H1 (cell line): ENCODE results near the gene ZNF697.

Source experiments
- CHD2 ChIP-seq: IDR thresholded peaks from 2 replicates; pipeline ENCODE4 v1.6.1; 2012; ENCODE audit warnings: low read length, improper control_type of control experiment
- CTCF ChIP-seq, 3 experiments: IDR thresholded peaks; 1 replicate in 2 of 3; 2 replicates in 1 of 3; pipeline versions ENCODE4 v1.5.1 to v1.6.1; 2011; ENCODE audit warnings: low read length in 3 of 3, mild to moderate bottlenecking in 3 of 3, inconsistent platforms in 2 of 3, low read depth in 1 of 3, moderate library complexity in 1 of 3; ENCODE audit not compliant: insufficient read depth in 1 of 3; ENCODE audit errors: control extremely low read depth in 1 of 3
- JUND ChIP-seq: IDR thresholded peaks from 2 replicates; pipeline ENCODE4 v1.6.1; 2011; ENCODE audit warnings: mild to moderate bottlenecking, improper control_type of control experiment, low read length
- MAX ChIP-seq: IDR thresholded peaks from 2 replicates; pipeline ENCODE4 v1.6.1; 2012; ENCODE audit warnings: inconsistent platforms
- POLR2A ChIP-seq, 2 experiments: IDR thresholded peaks; 1 replicate in 1 of 2; 2 replicates in 1 of 2; pipeline ENCODE4 v1.6.1; 2011; ENCODE audit warnings: low read depth in 2 of 2, low read length in 2 of 2, mild to moderate bottlenecking in 2 of 2; ENCODE audit errors: control extremely low read depth in 1 of 2
- RXRA ChIP-seq: IDR thresholded peaks from 2 replicates; pipeline ENCODE4 v1.6.1; 2011; ENCODE audit warnings: low read depth, mild to moderate bottlenecking, low read length, moderate library complexity; ENCODE audit not compliant: insufficient read depth
- SP2 ChIP-seq: IDR thresholded peaks from 2 replicates; pipeline ENCODE4 v1.6.1; 2012; ENCODE audit warnings: mild to moderate bottlenecking, low read length, inconsistent platforms

DNA sequence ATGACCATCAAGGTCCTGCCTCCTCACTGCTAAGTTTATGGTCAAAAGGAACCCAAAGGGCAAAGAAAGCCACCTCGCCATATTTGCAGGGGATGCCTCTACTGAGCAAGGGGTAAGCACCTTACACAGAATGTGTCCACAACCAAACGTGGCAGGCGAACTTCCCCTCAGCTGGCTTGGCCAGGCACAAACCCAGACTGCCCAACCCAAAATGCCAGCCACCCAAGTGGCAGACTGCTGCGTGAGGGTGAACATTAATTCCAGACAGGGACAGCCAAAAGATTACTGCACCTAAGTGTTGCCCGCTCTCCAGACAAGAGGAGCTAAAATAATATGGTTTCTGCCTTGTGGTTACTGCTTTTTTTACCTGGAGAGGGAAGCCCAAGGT is 16.0 kb downstream of the ZNF697 start:
- no peak for TF ChIP-seq MAX
- no peak for TF ChIP-seq CTCF (IDR thresholded peaks at IDR 0.05; ENCODE audit: control extremely low read depth in 1 of 3, insufficient read depth in 1 of 3, low read depth in 1 of 3, low read length in 3 of 3)
- no peak for TF ChIP-seq CHD2
- TF ChIP-seq JUND, result no peak
- TF ChIP-seq POLR2A (IDR thresholded peaks at IDR 0.05; ENCODE audit: control extremely low read depth in 1 of 2, low read depth in 2 of 2, low read length in 2 of 2), result no peak
- no peak for TF ChIP-seq RXRA
- TF ChIP-seq SP2, result no peak
